ENCODE measurements around the gene RCVRN.
"Not testable (repeated sequence)": the region's sequence is repeated elsewhere in the genome, so short reads cannot be mapped to it uniquely, and the experiment has no call there.

The RCVRN gene

GRCh38 chr17:9922012-9922848 lies 17.2 kb upstream of the RCVRN start:
- no peak for DNase-seq (ENCODE audit: low spot score)

- not testable (repeated sequence) for DNase-seq (ENCODE audit: low spot score)
These were observed 16.1 kb upstream of the RCVRN start for GRCh38 chr17:9921216-9921615.

GRCh38 chr17:9918804-9919352 lies 13.8 kb upstream of the RCVRN start:
- no peak for DNase-seq (ENCODE audit: low spot score)

GRCh38 chr17:9918352-9918751 lies 13.3 kb upstream of the RCVRN start:
- DNase-seq (ENCODE audit: low spot score): no peak

- no peak for DNase-seq (ENCODE audit: low spot score)
These were observed 12.7 kb upstream of the RCVRN start for GRCh38 chr17:9917801-9918200.

- DNase-seq (ENCODE audit: low spot score): no peak
These were observed 12.1 kb upstream of the RCVRN start for GRCh38 chr17:9917131-9917530.

- DNase-seq (ENCODE audit: low spot score): no peak
These were observed 11.0 kb upstream of the RCVRN start for GRCh38 chr17:9916108-9916507.

GRCh38 chr17:9913476-9913875 lies 8.4 kb upstream of the RCVRN start:
- no peak for DNase-seq (ENCODE audit: low spot score)

GRCh38 chr17:9912121-9913099 lies 7.3 kb upstream of the RCVRN start:
- no peak for DNase-seq (ENCODE audit: low spot score)

- no peak for DNase-seq (ENCODE audit: low spot score)
These were observed 6.0 kb upstream of the RCVRN start for GRCh38 chr17:9911089-9911488.

- no peak for DNase-seq (ENCODE audit: low spot score)
These were observed 3.6 kb upstream of the RCVRN start for GRCh38 chr17:9908649-9909042.

GRCh38 chr17:9907883-9908648 lies 3.0 kb upstream of the RCVRN start:
- no peak for DNase-seq (ENCODE audit: low spot score)

- DNase-seq (ENCODE audit: low spot score): no peak
These were observed 2.1 kb upstream of the RCVRN start for GRCh38 chr17:9907131-9907530.

GRCh38 chr17:9906616-9907015 lies 1.5 kb upstream of the RCVRN start:
- DNase-seq (ENCODE audit: low spot score): no peak

GRCh38 chr17:9905902-9906301 lies 831 bp upstream of the RCVRN start:
- DNase-seq (ENCODE audit: low spot score): peak; percentile 15

GRCh38 chr17:9904277-9905077 lies 594 bp downstream of the RCVRN start:
- DNase-seq (ENCODE audit: low spot score): no peak

- DNase-seq (ENCODE audit: low spot score): no peak
These were observed 3.0 kb downstream of the RCVRN start for GRCh38 chr17:9902120-9902519.

GRCh38 chr17:9900784-9901183 lies 4.3 kb downstream of the RCVRN start:
- DNase-seq (ENCODE audit: low spot score): no peak

- no peak for DNase-seq (ENCODE audit: low spot score)
These were observed 5.0 kb downstream of the RCVRN start for GRCh38 chr17:9900044-9900594.

GRCh38 chr17:9899280-9900043 lies 5.6 kb downstream of the RCVRN start:
- DNase-seq (ENCODE audit: low spot score): no peak
